ENCODE results near the gene KRTAP10-6. TPM values are rescaled to one million over a fixed set of nuclear protein-coding genes. Genes with fewer than 3 reads are reported as not detected.

KRTAP10-6 gene
- total and polyA plus RNA-seq, 2 of the 8 experiments (the other 6 are each of a cell fraction or from before 2014, with no cell fraction given) = 0.12 TPM; not detected in 1

DNA sequence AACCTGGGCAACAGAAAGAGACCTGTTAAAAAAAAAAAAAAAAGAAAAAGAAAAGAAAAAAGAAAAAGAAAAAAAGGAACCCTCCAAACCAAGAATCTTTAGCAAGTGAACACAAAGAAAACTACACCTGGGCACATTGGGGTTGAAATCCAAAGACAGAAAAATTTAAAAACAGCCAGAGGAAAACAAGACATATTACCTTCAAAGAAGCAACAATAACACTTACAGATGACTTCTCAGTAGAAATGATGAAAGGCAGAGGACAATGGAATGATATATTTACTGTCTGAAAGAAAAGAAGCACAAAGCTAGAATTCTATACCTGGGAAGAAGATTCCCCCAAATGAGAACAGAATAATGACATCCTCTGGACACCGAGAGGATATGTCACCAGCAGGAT lies 49.6 kb downstream of the KRTAP10-6 start (continued):
- TF ChIP-seq RAD21 (IDR thresholded peaks at IDR 0.05 in 1 of 2, conservative IDR thresholded peaks at IDR 0.05 in 1 of 2; ENCODE audit: low read depth in 2 of 2, low read length in 2 of 2) (no peak), CHD2 (IDR thresholded peaks at IDR 0.05; ENCODE audit: low read length) (no peak), PHF8 (conservative IDR thresholded peaks at IDR 0.05; ENCODE audit: low read depth, low read length) (no peak), CBX8 (IDR thresholded peaks at IDR 0.05; ENCODE audit: borderline replicate concordance, low read depth, low read length) (no peak), KDM4A (IDR thresholded peaks at IDR 0.05; ENCODE audit: low read depth, low read length, severe bottlenecking) (no peak)

Other genes with a start within 250 kb of the KRTAP10-6 start
- 0.28 and 0.36 TPM in 2 replicates for gene TRPM2, start 238.9 kb downstream of the KRTAP10-6 start, total RNA-seq (2021; fragmentation: NEBNext Ultra II Directional; extraction: Animal tissue kit (Norgen Biotek cat#: 25700))
- 0.17 and 0.27 TPM in 2 replicates for gene TRPM2, start 238.9 kb downstream of the KRTAP10-6 start, polyA plus RNA-seq (2011; rRNA removed)
- gene LRRC3, start 137.0 kb downstream of the KRTAP10-6 start, total RNA-seq (2021; fragmentation: NEBNext Ultra II Directional; extraction: Animal tissue kit (Norgen Biotek cat#: 25700)) = 5.4 and 5.9 TPM in 2 replicates
- 3.1 and 4.7 TPM in 2 replicates for gene LRRC3, start 137.0 kb downstream of the KRTAP10-6 start, polyA plus RNA-seq (2011; rRNA removed)
- gene KRTAP10-1, start 52.3 kb downstream of the KRTAP10-6 start, total RNA-seq (2021; fragmentation: NEBNext Ultra II Directional; extraction: Animal tissue kit (Norgen Biotek cat#: 25700)) = not detected in 2 replicates
- 0.08 TPM in 1 of 2 replicates, not detected in the other for gene KRTAP10-1, start 52.3 kb downstream of the KRTAP10-6 start, polyA plus RNA-seq (2011; rRNA removed)
- not detected in 2 replicates for gene KRTAP10-2, start 41.0 kb downstream of the KRTAP10-6 start, total RNA-seq (2021; fragmentation: NEBNext Ultra II Directional; extraction: Animal tissue kit (Norgen Biotek cat#: 25700))
- 0.06 and 0.11 TPM in 2 replicates for gene KRTAP10-2, start 41.0 kb downstream of the KRTAP10-6 start, polyA plus RNA-seq (2011; rRNA removed)
- gene KRTAP10-3, start 33.7 kb downstream of the KRTAP10-6 start, total RNA-seq (2021; fragmentation: NEBNext Ultra II Directional; extraction: Animal tissue kit (Norgen Biotek cat#: 25700)) = not detected in 2 replicates
- gene KRTAP10-3, start 33.7 kb downstream of the KRTAP10-6 start, polyA plus RNA-seq (2011; rRNA removed) = 0.16 TPM in 1 of 2 replicates, not detected in the other
- not detected in 2 replicates for gene KRTAP10-4, start 18.8 kb downstream of the KRTAP10-6 start, total RNA-seq (2021; fragmentation: NEBNext Ultra II Directional; extraction: Animal tissue kit (Norgen Biotek cat#: 25700))
- gene KRTAP10-4, start 18.8 kb downstream of the KRTAP10-6 start, polyA plus RNA-seq (2011; rRNA removed) = not detected in 2 replicates
- gene KRTAP10-5, start 11.9 kb downstream of the KRTAP10-6 start, total RNA-seq (2021; fragmentation: NEBNext Ultra II Directional; extraction: Animal tissue kit (Norgen Biotek cat#: 25700)) = not detected in 2 replicates
- gene KRTAP10-5, start 11.9 kb downstream of the KRTAP10-6 start, polyA plus RNA-seq (2011; rRNA removed) = 0.08 and 0.09 TPM in 2 replicates
- gene KRTAP10-7, start 8.1 kb upstream of the KRTAP10-6 start, total RNA-seq (2021; fragmentation: NEBNext Ultra II Directional; extraction: Animal tissue kit (Norgen Biotek cat#: 25700)) = not detected in 2 replicates
- not detected in 2 replicates for gene KRTAP10-7, start 8.1 kb upstream of the KRTAP10-6 start, polyA plus RNA-seq (2011; rRNA removed)
- gene KRTAP10-8, start 19.6 kb upstream of the KRTAP10-6 start, total RNA-seq (2021; fragmentation: NEBNext Ultra II Directional; extraction: Animal tissue kit (Norgen Biotek cat#: 25700)) = not detected in 2 replicates
- gene KRTAP10-8, start 19.6 kb upstream of the KRTAP10-6 start, polyA plus RNA-seq (2011; rRNA removed) = not detected in 2 replicates
- gene KRTAP10-9, start 34.6 kb upstream of the KRTAP10-6 start, total RNA-seq (2021; fragmentation: NEBNext Ultra II Directional; extraction: Animal tissue kit (Norgen Biotek cat#: 25700)) = not detected in 2 replicates
- gene KRTAP10-9, start 34.6 kb upstream of the KRTAP10-6 start, polyA plus RNA-seq (2011; rRNA removed) = not detected in 2 replicates
- gene KRTAP10-10, start 44.9 kb upstream of the KRTAP10-6 start, total RNA-seq (2021; fragmentation: NEBNext Ultra II Directional; extraction: Animal tissue kit (Norgen Biotek cat#: 25700)) = not detected in 2 replicates
- gene KRTAP10-10, start 44.9 kb upstream of the KRTAP10-6 start, polyA plus RNA-seq (2011; rRNA removed) = not detected in 2 replicates
- not detected in 2 replicates for gene KRTAP10-11, start 53.9 kb upstream of the KRTAP10-6 start, total RNA-seq (2021; fragmentation: NEBNext Ultra II Directional; extraction: Animal tissue kit (Norgen Biotek cat#: 25700))
- gene KRTAP10-11, start 53.9 kb upstream of the KRTAP10-6 start, polyA plus RNA-seq (2011; rRNA removed) = not detected in 2 replicates
- gene KRTAP12-4, start 62.2 kb upstream of the KRTAP10-6 start, total RNA-seq (2021; fragmentation: NEBNext Ultra II Directional; extraction: Animal tissue kit (Norgen Biotek cat#: 25700)) = not detected in 2 replicates
- gene KRTAP12-4, start 62.2 kb upstream of the KRTAP10-6 start, polyA plus RNA-seq (2011; rRNA removed) = 0.75 TPM in 1 of 2 replicates, not detected in the other
- gene KRTAP12-3, start 65.4 kb upstream of the KRTAP10-6 start, total RNA-seq (2021; fragmentation: NEBNext Ultra II Directional; extraction: Animal tissue kit (Norgen Biotek cat#: 25700)) = not detected in 2 replicates
- not detected in 2 replicates for gene KRTAP12-3, start 65.4 kb upstream of the KRTAP10-6 start, polyA plus RNA-seq (2011; rRNA removed)
- not detected in 2 replicates for gene KRTAP12-2, start 74.4 kb upstream of the KRTAP10-6 start, total RNA-seq (2021; fragmentation: NEBNext Ultra II Directional; extraction: Animal tissue kit (Norgen Biotek cat#: 25700))
- gene KRTAP12-2, start 74.4 kb upstream of the KRTAP10-6 start, polyA plus RNA-seq (2011; rRNA removed) = 0.46 and 0.50 TPM in 2 replicates
- gene KRTAP12-1, start 89.7 kb upstream of the KRTAP10-6 start, total RNA-seq (2021; fragmentation: NEBNext Ultra II Directional; extraction: Animal tissue kit (Norgen Biotek cat#: 25700)) = 0.73 TPM in 1 of 2 replicates, not detected in the other
- gene KRTAP12-1, start 89.7 kb upstream of the KRTAP10-6 start, polyA plus RNA-seq (2011; rRNA removed) = 0.17 and 0.50 TPM in 2 replicates
- gene KRTAP10-12, start 104.7 kb upstream of the KRTAP10-6 start, total RNA-seq (2021; fragmentation: NEBNext Ultra II Directional; extraction: Animal tissue kit (Norgen Biotek cat#: 25700)) = not detected in 2 replicates
- gene KRTAP10-12, start 104.7 kb upstream of the KRTAP10-6 start, polyA plus RNA-seq (2011; rRNA removed) = not detected in 2 replicates
- gene TSPEAR, start 119.1 kb upstream of the KRTAP10-6 start, total RNA-seq (2021; fragmentation: NEBNext Ultra II Directional; extraction: Animal tissue kit (Norgen Biotek cat#: 25700)) = 0.58 and 1.1 TPM in 2 replicates
- gene TSPEAR, start 119.1 kb upstream of the KRTAP10-6 start, polyA plus RNA-seq (2011; rRNA removed) = 0.89 and 1.5 TPM in 2 replicates
- 93.0 and 101 TPM in 2 replicates for gene UBE2G2, start 209.3 kb upstream of the KRTAP10-6 start, total RNA-seq (2021; fragmentation: NEBNext Ultra II Directional; extraction: Animal tissue kit (Norgen Biotek cat#: 25700))
- 96.3 and 145 TPM in 2 replicates for gene UBE2G2, start 209.3 kb upstream of the KRTAP10-6 start, polyA plus RNA-seq (2011; rRNA removed)
- gene SUMO3, start 225.6 kb upstream of the KRTAP10-6 start, total RNA-seq (2021; fragmentation: NEBNext Ultra II Directional; extraction: Animal tissue kit (Norgen Biotek cat#: 25700)) = 95.0 and 96.8 TPM in 2 replicates
- 97.8 and 101 TPM in 2 replicates for gene SUMO3, start 225.6 kb upstream of the KRTAP10-6 start, polyA plus RNA-seq (2011; rRNA removed)